PC-3 (cell line): ENCODE measurements around the gene CNTNAP2. TPM values are rescaled to one million over a fixed set of nuclear protein-coding genes. Genes with fewer than 3 reads are reported as not detected.

Source experiments
- ATAC-seq: fragments of 200-7000 bp; cut with Tn5 transposase; 2 replicates; pipeline ENCODE4 v1.9.1; 2020; ENCODE audit warnings: mild to moderate bottlenecking, moderate library complexity
- BruUV-seq: library from RNA; stranded (reverse); fragments of 400-500 nt; replicated peaks from 2 replicates; lab custom pipeline; 2021; lab: Mats Ljungman, UMichigan
- CTCF ChIA-PET: fragments of 300-600 bp; sonication (Branson Sonifier 250); formaldehyde crosslinking; loops from one replicate; lab custom pipeline; 2022; ENCODE audit warnings: antibody characterized with exemption; lab: Charles Lee
- POLR2A ChIA-PET: fragments of 300-600 bp; sonication (Branson Sonifier 250); formaldehyde crosslinking; loops from one replicate; lab custom pipeline; 2022; ENCODE audit warnings: antibody characterized with exemption; ENCODE audit not compliant: unreplicated experiment; lab: Charles Lee
- DNase-seq: peaks from one replicate; pipeline ENCODE4 v3.0.0-alpha.2; 2015
- H2AFZ ChIP-seq: fragments of 300-600 bp; sonication (generic); 2 replicates; pipeline ENCODE4 v1.6.0; 2016; ENCODE audit warnings: antibody characterized with exemption, low read length
- H3F3A ChIP-seq: fragments of 300-600 bp; sonication (generic); one replicate; pipeline ENCODE4 v1.6.0; 2017; ENCODE audit warnings: antibody characterized with exemption, low read length, control low read depth, mild to moderate bottlenecking; ENCODE audit not compliant: unreplicated experiment
- H3K27ac ChIP-seq: fragments of 300-600 bp; sonication (generic); 2 replicates; pipeline ENCODE4 v1.5.1; 2016; ENCODE audit warnings: mild to moderate bottlenecking, low read length
- H3K27me3 ChIP-seq: fragments of 300-600 bp; sonication (generic); 2 replicates; pipeline ENCODE4 v1.6.1; 2016; ENCODE audit warnings: low read length, mixed read lengths
- H3K36me3 ChIP-seq: fragments of 300-600 bp; sonication (generic); 2 replicates; pipeline ENCODE4 v1.6.1; 2016; ENCODE audit warnings: low read depth, mixed run types, low read length, mixed read lengths
- H3K4me1 ChIP-seq: fragments of 300-600 bp; sonication (generic); 2 replicates; pipeline ENCODE4 v1.5.1; 2016; ENCODE audit warnings: low read length; ENCODE audit not compliant: insufficient read depth
- H3K4me2 ChIP-seq: fragments of 300-600 bp; sonication (generic); 2 replicates; pipeline ENCODE4 v1.6.0; 2016; ENCODE audit warnings: low read length
- H3K4me3 ChIP-seq: fragments of 300-600 bp; sonication (generic); 2 replicates; pipeline ENCODE4 v1.5.1; 2016; ENCODE audit warnings: mild to moderate bottlenecking, low read length, mixed read lengths
- H3K79me2 ChIP-seq: fragments of 300-600 bp; sonication (generic); 2 replicates; pipeline ENCODE4 v1.6.1; 2017; ENCODE audit warnings: low read length, mixed read lengths
- H3K9ac ChIP-seq: fragments of 300-600 bp; sonication (generic); 2 replicates; pipeline ENCODE4 v1.6.0; 2016; ENCODE audit warnings: mild to moderate bottlenecking, low read length
- H3K9me2 ChIP-seq: fragments of 300-600 bp; sonication (generic); replicated peaks from 2 replicates; pipeline ENCODE4 v1.6.1; 2016; ENCODE audit warnings: mixed run types, low read length, mixed read lengths
- H3K9me3 ChIP-seq: fragments of 300-600 bp; sonication (generic); 2 replicates; pipeline ENCODE4 v1.6.1; 2016; ENCODE audit warnings: low read length, mixed read lengths
- H4K20me1 ChIP-seq: fragments of 300-600 bp; sonication (generic); 2 replicates; pipeline ENCODE4 v1.6.1; 2016; ENCODE audit warnings: low read length, mixed read lengths
- EZH2 ChIP-seq: fragments of 300-600 bp; sonication (generic); IDR thresholded peaks from one replicate; pipeline ENCODE4 v1.6.1; 2017; ENCODE audit warnings: antibody characterized with exemption, mild to moderate bottlenecking, low read length; ENCODE audit not compliant: unreplicated experiment
- EZH2phosphoT487 ChIP-seq: fragments of 300-600 bp; sonication (generic); IDR thresholded peaks from 2 replicates; pipeline ENCODE4 v1.6.1; 2018; ENCODE audit warnings: mild to moderate bottlenecking, antibody characterized with exemption, low read length, borderline replicate concordance
- intact Hi-C: fragments of 100-400 bp; cut with micrococcal nuclease; formaldehyde crosslinking; loops from 2 replicates; pipeline ENCODE4 v1.9.0; 2023
- total RNA-seq: library from RNA; depleted of rRNA; stranded (reverse); fragments of >200 nt; gene quantifications from 2 replicates; pipeline ENCODE4 v1.2.3, GENCODE V29; 2014
- TF ChIP-seq, protein P1 (sequence below): fragments of 300-600 bp; sonication (generic); conservative IDR thresholded peaks from 2 replicates; pipeline ENCODE4 v1.5.1; 2017; ENCODE audit warnings: antibody characterized with exemption, low read depth, mild to moderate bottlenecking, low read length

CNTNAP2 gene
- total RNA-seq, 1 experiment from 2014 or later = 1.5 TPM

DNA sequence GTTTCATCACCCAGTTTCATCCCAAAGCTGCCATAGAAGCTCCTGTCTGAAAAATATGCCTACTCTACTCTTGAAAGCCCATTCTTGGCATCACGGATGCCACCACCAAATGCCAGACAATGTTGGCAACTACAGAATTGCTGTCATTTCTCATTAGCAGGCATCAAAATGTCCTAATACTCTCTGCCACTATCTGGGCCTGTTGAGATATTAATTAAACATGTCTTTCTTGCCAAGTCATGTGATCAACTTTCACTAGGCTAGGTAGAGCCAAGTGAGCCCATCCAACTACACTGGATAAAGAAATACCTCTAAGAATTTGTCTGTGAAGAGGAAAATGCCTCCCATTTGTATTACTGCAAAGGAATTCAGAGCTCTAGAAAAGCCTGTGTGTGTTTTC lies 1380.6 kb downstream of the CNTNAP2 start:
- no peaks in the 10 kb centered on the region for H3K9me3 ChIP-seq
- POLR2A ChIA-PET = no interaction called here
- no peaks in the 10 kb centered on the region for H3K9me2 ChIP-seq
- no peak overlapping the region for H3K27ac ChIP-seq
- intact Hi-C loops = loop anchor here (10.0 kb wide), 1 partner anchor 762 kb away; no protein-coding TSS in a partner anchor
- H3K4me1 ChIP-seq = peaks cover 10% of the 10 kb centered on the region
- CTCF ChIA-PET = no interaction called here
- H3K9ac ChIP-seq = no peak overlapping the region
- H3K4me2 ChIP-seq = no peak overlapping the region
- no TSS peak for BruUV-seq
- H3K79me2 ChIP-seq = no peaks in the 10 kb centered on the region
- no peaks in the 10 kb centered on the region for H4K20me1 ChIP-seq
- H3K36me3 ChIP-seq = no peaks in the 10 kb centered on the region
- no peak overlapping the region for H2AFZ ChIP-seq
- no peaks in the 10 kb centered on the region for H3F3A ChIP-seq
- ATAC-seq (no peak), DNase-seq (no peak)
- H3K27me3 ChIP-seq = no peaks in the 10 kb centered on the region
- no peak overlapping the region for H3K4me3 ChIP-seq
- TF ChIP-seq EZH2 (no peak), EZH2phosphoT487 (no peak)
- TF ChIP-seq, protein P1, sequence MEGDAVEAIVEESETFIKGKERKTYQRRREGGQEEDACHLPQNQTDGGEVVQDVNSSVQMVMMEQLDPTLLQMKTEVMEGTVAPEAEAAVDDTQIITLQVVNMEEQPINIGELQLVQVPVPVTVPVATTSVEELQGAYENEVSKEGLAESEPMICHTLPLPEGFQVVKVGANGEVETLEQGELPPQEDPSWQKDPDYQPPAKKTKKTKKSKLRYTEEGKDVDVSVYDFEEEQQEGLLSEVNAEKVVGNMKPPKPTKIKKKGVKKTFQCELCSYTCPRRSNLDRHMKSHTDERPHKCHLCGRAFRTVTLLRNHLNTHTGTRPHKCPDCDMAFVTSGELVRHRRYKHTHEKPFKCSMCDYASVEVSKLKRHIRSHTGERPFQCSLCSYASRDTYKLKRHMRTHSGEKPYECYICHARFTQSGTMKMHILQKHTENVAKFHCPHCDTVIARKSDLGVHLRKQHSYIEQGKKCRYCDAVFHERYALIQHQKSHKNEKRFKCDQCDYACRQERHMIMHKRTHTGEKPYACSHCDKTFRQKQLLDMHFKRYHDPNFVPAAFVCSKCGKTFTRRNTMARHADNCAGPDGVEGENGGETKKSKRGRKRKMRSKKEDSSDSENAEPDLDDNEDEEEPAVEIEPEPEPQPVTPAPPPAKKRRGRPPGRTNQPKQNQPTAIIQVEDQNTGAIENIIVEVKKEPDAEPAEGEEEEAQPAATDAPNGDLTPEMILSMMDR = no peak

DNA sequence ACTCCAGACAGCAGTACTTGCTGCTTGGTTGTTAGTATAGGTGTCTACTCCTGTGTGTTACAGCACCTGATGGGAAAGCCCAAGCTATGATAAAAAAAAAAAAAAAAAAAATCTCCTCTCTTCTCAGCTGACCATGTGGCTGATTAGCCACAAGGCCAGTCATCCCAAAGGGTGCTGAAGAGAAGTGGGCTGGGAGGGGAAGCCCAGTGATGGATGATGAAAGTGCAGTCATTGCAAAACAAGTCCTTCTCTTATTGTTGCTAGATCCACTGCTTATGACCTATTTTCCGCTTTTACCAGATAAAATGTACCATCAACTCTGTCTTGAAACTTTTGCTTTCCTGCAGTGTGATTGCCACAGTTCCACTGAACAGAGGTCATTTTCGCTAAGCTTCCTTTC lies 1381.5 kb downstream of the CNTNAP2 start:
- H3K4me2 ChIP-seq = no peak overlapping the region
- ChIA-PET CTCF (no interaction called here), POLR2A (no interaction called here)
- no TSS peak for BruUV-seq
- no peaks in the 10 kb centered on the region for H4K20me1 ChIP-seq
- H3K79me2 ChIP-seq = no peaks in the 10 kb centered on the region
- intact Hi-C loops = loop anchor here (10.0 kb wide), 1 partner anchor 763 kb away; no protein-coding TSS in a partner anchor
- H3F3A ChIP-seq = no peaks in the 10 kb centered on the region
- no peak overlapping the region for H3K4me3 ChIP-seq
- H3K9ac ChIP-seq = no peak overlapping the region
- no peaks in the 10 kb centered on the region for H3K27me3 ChIP-seq
- no peak for TF ChIP-seq EZH2
- TF ChIP-seq, protein P1 = no peak
- TF ChIP-seq EZH2phosphoT487 = no peak
- ATAC-seq (no peak), DNase-seq (no peak)
- no peak overlapping the region for H2AFZ ChIP-seq
- no peaks in the 10 kb centered on the region for H3K9me2 ChIP-seq
- H3K4me1 ChIP-seq = peaks cover 3% of the 10 kb centered on the region
- H3K36me3 ChIP-seq = no peaks in the 10 kb centered on the region
- H3K9me3 ChIP-seq = no peaks in the 10 kb centered on the region
- H3K27ac ChIP-seq = no peak overlapping the region

DNA sequence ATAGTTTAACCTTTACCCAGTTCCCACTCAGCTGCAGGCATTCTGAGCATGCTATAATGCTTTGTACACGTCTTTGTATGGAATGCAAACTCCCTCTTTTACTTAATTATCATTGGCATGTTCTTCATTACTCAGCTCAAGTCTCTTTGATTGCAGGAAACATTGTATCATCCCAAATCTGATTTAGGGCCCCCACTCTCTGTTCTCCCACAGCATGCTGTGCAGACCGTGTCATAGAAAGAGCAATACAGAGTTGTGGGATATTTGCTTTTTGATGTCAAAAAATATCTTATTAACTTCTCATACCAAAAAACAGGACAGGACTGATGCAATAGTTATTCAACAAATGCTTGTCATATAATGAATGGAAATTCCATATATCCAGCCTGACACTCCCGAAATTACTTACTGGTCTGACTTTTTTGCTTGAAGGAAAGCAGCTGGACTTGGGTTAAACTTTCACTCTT lies 1392.5 kb downstream of the CNTNAP2 start:
- BruUV-seq = no TSS peak
- TF ChIP-seq, protein P1 = no peak
- ChIA-PET POLR2A (interaction anchor here (0.7 kb wide), 1 partner anchor 15 kb away, joined by 3 read pairs; no protein-coding TSS in a partner anchor), CTCF (interaction anchor here (0.5 kb wide), 1 partner anchor 23 kb away, joined by 3 read pairs; no protein-coding TSS in a partner anchor)
- Histone ChIP-seq H3K27ac (peak overlapping the region; percentile 96), H3K4me2 (0 out of 2 replicates have a peak overlapping the region, but pooled peaks have one; percentile 9), H3F3A (no peaks in the 10 kb centered on the region), H3K9me3 (no peaks in the 10 kb centered on the region), H3K9me2 (no peaks in the 10 kb centered on the region), H2AFZ (no peak overlapping the region; the same call in 1 of the 2 replicates), H3K4me3 (no peak overlapping the region), H3K27me3 (no peaks in the 10 kb centered on the region), H3K79me2 (no peaks in the 10 kb centered on the region), H4K20me1 (no peaks in the 10 kb centered on the region), H3K36me3 (no peaks in the 10 kb centered on the region), H3K9ac (peak overlapping the region; percentile 46), H3K4me1 (peaks cover 38% of the 10 kb centered on the region)
- intact Hi-C loops = loop anchor here (1.0 kb wide), 1 partner anchor 61 kb away; no protein-coding TSS in a partner anchor
- no peak for ATAC-seq
- DNase-seq = peak; percentile 35
